ENCODE measurements around the gene FHOD3. TPM values are rescaled to one million over a fixed set of nuclear protein-coding genes. Genes with fewer than 3 reads are reported as not detected.

FHOD3 gene
- total RNA-seq, 2 donors from 2014 or later: not detected

DNA sequence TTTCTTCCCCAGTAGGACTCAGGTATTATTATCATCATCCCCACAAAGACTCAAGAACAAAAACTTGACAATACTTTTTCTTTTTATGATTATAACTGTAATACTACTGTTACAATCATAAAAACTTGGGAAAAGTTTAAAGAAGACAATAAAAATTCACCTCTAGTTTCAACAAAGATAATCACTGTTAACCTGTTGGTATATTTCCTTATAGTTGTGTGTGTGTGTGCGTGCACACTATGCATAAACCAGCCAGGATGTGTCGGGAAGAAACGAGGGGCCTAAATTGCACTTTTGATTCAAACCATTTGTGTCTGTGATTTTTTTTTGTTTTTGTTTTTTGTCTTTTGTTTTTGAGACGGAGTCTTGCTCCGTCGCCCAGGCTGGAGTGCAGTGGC lies 298.3 kb downstream of the FHOD3 start:
- no peak for ATAC-seq
- Mint-ChIP-seq H3K9me3 (no peaks in the 10 kb centered on the region), H3K27me3 (peaks cover 0 to 3% of the 10 kb centered on the region in 2 donors), H3K36me3 (no peaks in the 10 kb centered on the region), H3K27ac (no peak overlapping the region), H3K4me3 (no peak overlapping the region), H3K4me1 (ENCODE audit: low read depth in 2 of 2) (no peaks in the 10 kb centered on the region)
- no peak for DNase-seq (ENCODE audit: low spot score)

DNA sequence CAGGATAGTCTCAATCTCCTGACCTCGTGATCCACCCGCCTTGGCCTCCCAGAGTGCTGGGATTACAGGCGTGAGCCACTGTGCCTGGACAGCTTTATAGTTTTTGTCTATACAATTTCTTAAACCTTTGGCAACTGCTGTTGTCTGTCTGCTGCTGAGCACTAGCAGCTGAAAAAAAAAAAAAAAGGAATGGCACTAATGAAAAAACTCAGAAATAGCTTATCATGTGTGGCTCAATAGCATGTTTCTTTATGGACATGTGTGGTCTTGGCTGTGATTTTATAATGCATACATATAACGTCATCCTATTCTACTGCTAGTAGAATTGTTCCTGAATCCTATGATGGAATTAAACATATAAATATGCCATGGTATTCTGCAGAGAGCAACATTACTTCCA lies 300.1 kb downstream of the FHOD3 start:
- H3K4me1 Mint-ChIP-seq (ENCODE audit: low read depth in 2 of 2): peaks cover 0 to 5% of the 10 kb centered on the region in 2 donors
- H3K9me3 Mint-ChIP-seq: no peaks in the 10 kb centered on the region
- H3K36me3 Mint-ChIP-seq: no peaks in the 10 kb centered on the region
- ATAC-seq (no peak), DNase-seq (ENCODE audit: low spot score) (no peak)
- no peaks in the 10 kb centered on the region for H3K27me3 Mint-ChIP-seq
- no peak overlapping the region for H3K4me3 Mint-ChIP-seq
- H3K27ac Mint-ChIP-seq: no peak overlapping the region

DNA sequence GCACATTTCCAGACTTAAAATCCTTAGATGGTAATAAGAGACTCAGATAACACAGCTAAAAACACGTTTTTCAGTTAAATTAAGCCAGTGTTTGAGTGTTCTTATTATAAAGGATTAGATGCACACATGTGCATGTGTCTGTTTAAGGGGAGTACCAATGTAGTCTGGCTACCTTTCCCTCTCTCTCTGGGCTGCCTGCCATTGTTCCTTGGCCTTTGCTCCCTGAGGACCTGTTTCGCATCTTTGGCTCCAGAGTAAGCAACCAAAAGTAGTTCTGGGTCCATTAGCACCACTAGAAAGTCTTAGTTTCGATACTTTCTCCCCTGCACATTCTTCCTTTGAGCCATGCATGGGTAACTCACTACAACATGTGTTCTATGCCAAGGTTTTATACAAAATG lies 303.0 kb downstream of the FHOD3 start:
- no peaks in the 10 kb centered on the region for H3K9me3 Mint-ChIP-seq
- H3K4me3 Mint-ChIP-seq: no peak overlapping the region
- no peak for DNase-seq (ENCODE audit: low spot score)
- no peak overlapping the region for H3K27ac Mint-ChIP-seq
- H3K36me3 Mint-ChIP-seq: no peaks in the 10 kb centered on the region
- ATAC-seq: no peak
- peaks cover 0 to 2% of the 10 kb centered on the region in 2 donors for H3K27me3 Mint-ChIP-seq
- H3K4me1 Mint-ChIP-seq (ENCODE audit: low read depth in 2 of 2): peaks cover 0 to 5% of the 10 kb centered on the region in 2 donors

DNA sequence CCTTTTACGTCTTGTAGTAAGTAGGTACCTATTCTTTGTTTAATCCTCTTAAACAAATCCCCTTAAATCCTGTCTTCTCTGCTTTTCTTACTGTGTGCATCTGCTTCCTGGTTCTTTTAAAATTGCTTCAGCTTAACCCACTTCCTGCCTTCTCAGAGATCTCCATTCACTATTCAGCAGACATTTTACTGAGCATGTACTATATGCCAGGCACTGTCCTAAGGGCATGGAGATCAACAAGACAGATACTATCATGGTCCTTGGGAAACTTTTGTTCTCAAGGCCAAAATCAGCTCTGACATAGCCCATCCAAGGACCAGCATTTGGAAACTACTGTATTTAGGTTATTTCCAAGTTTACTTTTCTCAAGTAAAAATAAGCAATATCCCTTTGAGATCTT lies 303.8 kb downstream of the FHOD3 start:
- H3K36me3 Mint-ChIP-seq: no peaks in the 10 kb centered on the region
- no peaks in the 10 kb centered on the region for H3K9me3 Mint-ChIP-seq
- H3K4me3 Mint-ChIP-seq: no peak overlapping the region
- DNase-seq (ENCODE audit: low spot score) (no peak), ATAC-seq (no peak)
- peaks cover 0 to 3% of the 10 kb centered on the region in 2 donors for H3K27me3 Mint-ChIP-seq
- H3K27ac Mint-ChIP-seq: peak overlapping the region in 1 of 2 donors; percentile 25
- peaks cover 0 to 5% of the 10 kb centered on the region in 2 donors for H3K4me1 Mint-ChIP-seq (ENCODE audit: low read depth in 2 of 2)

DNA sequence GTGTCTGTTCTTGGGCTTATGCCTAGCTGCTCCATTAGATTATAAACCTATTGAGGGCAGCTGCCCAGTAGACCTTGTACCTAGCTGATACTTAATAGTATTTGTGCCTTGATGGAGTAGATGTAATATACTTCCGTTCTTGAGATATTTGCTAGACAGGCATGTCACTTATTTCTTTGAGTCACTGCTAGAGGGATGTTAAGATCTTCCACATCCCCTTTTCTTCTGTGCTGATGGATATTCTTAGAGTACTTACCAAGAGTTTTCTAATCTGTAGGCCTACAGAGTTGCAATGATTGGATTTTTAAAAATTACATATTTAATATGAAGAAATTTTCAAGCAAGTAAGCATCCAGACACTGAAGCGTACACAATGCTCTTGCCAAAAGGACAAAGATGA lies 304.6 kb downstream of the FHOD3 start:
- DNase-seq (ENCODE audit: low spot score): no peak
- Mint-ChIP-seq H3K36me3 (no peaks in the 10 kb centered on the region), H3K27me3 (peaks cover 0 to 6% of the 10 kb centered on the region in 2 donors), H3K4me1 (ENCODE audit: low read depth in 2 of 2) (peaks cover 0 to 5% of the 10 kb centered on the region in 2 donors), H3K27ac (no peak overlapping the region), H3K4me3 (no peak overlapping the region), H3K9me3 (no peaks in the 10 kb centered on the region)
- no peak for ATAC-seq

DNA sequence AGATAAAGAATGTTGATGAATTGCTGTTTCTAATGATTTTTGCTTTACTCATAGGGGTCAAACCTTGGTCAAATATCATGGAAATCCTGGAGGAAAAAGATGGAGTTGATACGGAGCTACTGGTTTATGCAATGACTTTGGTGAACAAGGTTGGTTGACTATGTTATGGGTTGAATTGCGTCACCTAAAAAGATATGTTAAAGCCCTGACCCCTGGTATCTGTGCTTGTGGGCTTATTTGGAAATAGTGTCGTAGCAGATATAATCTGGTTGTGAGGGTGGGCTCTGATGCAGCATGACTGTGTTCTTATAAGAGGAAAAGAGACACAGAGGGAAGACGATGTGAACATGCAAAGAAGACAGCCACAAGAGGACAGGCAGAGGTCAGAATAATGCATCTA lies 305.1 kb downstream of the FHOD3 start:
- H3K27me3 Mint-ChIP-seq: peaks cover 0 to 10% of the 10 kb centered on the region in 2 donors
- H3K36me3 Mint-ChIP-seq: no peaks in the 10 kb centered on the region
- ATAC-seq (peak in 1 of 2 donors; percentile 74), DNase-seq (ENCODE audit: low spot score) (no peak)
- no peak overlapping the region for H3K4me3 Mint-ChIP-seq
- H3K4me1 Mint-ChIP-seq (ENCODE audit: low read depth in 2 of 2): peaks cover 0 to 5% of the 10 kb centered on the region in 2 donors
- H3K27ac Mint-ChIP-seq: no peak overlapping the region
- H3K9me3 Mint-ChIP-seq: no peaks in the 10 kb centered on the region

DNA sequence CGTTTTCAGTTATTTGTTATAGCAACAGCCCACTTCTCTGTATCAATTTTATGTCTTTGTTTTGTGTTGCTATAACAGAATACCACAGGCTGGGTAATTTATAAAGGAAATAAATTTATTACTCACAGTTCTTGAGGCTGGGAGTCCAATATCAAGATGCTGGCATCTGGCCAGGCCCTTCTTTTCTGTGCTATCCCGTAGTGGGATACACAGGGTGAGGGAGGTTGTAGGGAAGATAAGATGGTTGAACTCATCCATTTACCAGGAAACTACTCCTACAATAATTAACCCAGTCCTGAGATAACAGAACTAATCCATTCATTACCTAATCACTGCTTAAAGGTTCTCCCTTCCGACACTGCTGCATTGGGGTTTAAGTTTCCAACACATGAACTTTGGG lies 310.6 kb downstream of the FHOD3 start:
- Mint-ChIP-seq H3K36me3 (no peaks in the 10 kb centered on the region), H3K4me1 (ENCODE audit: low read depth in 2 of 2) (no peaks in the 10 kb centered on the region), H3K4me3 (no peak overlapping the region), H3K9me3 (no peaks in the 10 kb centered on the region), H3K27me3 (peaks cover 0 to 10% of the 10 kb centered on the region in 2 donors), H3K27ac (no peak overlapping the region)
- ATAC-seq: no peak
- DNase-seq (ENCODE audit: low spot score): no peak

DNA sequence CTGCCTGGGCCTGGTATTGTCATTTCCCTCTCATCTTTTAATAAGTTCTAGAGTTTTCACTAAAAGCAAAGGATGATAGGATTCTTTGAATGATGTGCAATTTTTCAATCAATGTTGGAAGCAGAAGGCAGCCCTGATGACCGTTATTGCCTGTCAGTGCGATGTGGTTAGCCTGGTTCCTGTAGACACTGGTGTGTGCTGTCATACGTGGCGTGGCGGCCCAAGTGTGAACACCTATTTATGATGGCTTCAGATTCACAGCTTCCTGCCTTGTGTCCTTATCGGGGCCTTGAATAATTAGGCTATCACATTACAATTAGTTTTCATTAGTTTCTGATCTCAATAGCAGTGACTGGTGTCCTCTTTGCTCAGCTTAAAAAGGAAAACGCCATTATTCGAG lies 312.7 kb downstream of the FHOD3 start:
- Mint-ChIP-seq H3K9me3 (no peaks in the 10 kb centered on the region), H3K4me3 (no peak overlapping the region)
- no peak for DNase-seq (ENCODE audit: low spot score)

DNA sequence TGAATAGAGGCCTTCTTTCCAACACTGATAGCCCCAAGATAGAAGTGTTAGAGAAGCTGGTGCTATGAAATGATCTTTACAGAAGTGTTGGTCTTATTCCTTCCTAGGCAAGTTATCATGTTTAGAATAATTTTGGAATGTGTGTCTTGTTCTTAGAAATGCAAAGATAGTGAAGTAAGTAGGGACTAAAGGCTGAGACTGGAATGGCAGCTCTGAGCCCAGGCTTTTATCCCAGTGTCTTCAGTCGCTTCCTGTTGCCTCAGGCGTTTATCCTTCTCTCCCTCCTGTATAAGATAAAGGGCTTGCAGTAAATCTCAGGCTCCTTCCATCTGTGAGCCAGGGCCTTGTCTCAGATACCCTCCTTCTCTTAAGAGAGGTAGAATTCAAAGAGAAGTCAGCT lies 313.1 kb downstream of the FHOD3 start:
- H3K9me3 Mint-ChIP-seq: no peaks in the 10 kb centered on the region
- no peak overlapping the region for H3K4me3 Mint-ChIP-seq
- H3K36me3 Mint-ChIP-seq: no peaks in the 10 kb centered on the region
- no peak overlapping the region for H3K27ac Mint-ChIP-seq
- ATAC-seq (no peak), DNase-seq (ENCODE audit: low spot score) (no peak)
- H3K4me1 Mint-ChIP-seq (ENCODE audit: low read depth in 2 of 2): no peaks in the 10 kb centered on the region
- peaks cover 0 to 7% of the 10 kb centered on the region in 2 donors for H3K27me3 Mint-ChIP-seq

More for the DNA sequence above, 312.7 kb downstream of the FHOD3 start:
- no peak for ATAC-seq
- H3K27me3 Mint-ChIP-seq: peaks cover 0 to 7% of the 10 kb centered on the region in 2 donors
- H3K4me1 Mint-ChIP-seq (ENCODE audit: low read depth in 2 of 2): no peaks in the 10 kb centered on the region
- H3K27ac Mint-ChIP-seq: no peak overlapping the region
- H3K36me3 Mint-ChIP-seq: no peaks in the 10 kb centered on the region

DNA sequence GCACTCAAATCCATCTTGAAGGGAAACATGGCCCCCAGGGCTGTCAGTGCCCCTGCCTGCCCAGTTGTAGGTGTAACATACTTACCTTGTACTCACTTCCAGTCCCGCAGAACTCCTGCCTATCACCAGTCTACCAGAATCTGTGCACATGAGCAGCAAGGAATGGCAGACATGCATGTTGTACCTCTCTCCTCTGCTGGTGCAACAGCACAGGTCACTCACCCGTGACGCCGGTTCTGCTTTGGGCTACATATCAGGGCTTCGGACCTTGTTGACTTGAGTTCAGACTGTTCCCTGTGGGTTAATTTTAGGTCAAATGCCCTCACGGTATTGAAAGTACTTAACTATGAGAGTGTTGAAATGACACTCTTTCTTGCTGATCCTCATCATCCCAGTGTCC lies 315.6 kb downstream of the FHOD3 start:
- no peak overlapping the region for H3K27ac Mint-ChIP-seq
- H3K9me3 Mint-ChIP-seq: no peaks in the 10 kb centered on the region
- H3K4me3 Mint-ChIP-seq: no peak overlapping the region
- H3K27me3 Mint-ChIP-seq: no peaks in the 10 kb centered on the region
- peak in 1 of 2 donors; percentile 54 for ATAC-seq
- H3K36me3 Mint-ChIP-seq: no peaks in the 10 kb centered on the region
- no peak for DNase-seq (ENCODE audit: low spot score)
- no peaks in the 10 kb centered on the region for H3K4me1 Mint-ChIP-seq (ENCODE audit: low read depth in 2 of 2)

DNA sequence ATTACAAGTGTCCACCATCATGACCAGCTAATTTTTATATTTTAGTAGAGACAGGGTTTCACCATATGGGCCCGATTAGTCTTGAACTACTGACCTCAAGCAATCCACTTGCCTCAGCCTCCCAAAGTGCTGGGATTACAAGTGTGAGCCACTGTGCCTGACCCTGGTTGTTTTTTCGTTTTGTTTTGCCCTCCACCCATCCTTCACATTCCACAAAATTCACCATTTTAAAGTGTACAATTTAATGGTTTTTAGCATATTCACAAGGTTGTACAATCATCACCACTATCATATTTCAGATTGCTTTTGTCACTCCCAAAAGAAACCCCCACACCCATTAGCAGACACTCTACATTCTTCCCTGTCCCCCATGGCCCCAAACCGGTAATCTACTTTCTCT lies 316.3 kb downstream of the FHOD3 start:
- ATAC-seq: no peak
- H3K27me3 Mint-ChIP-seq: peaks cover 2 to 3% of the 10 kb centered on the region in 2 donors
- H3K4me3 Mint-ChIP-seq: no peak overlapping the region
- no peaks in the 10 kb centered on the region for H3K4me1 Mint-ChIP-seq (ENCODE audit: low read depth in 2 of 2)
- no peak for DNase-seq (ENCODE audit: low spot score)
- H3K27ac Mint-ChIP-seq: no peak overlapping the region
- H3K36me3 Mint-ChIP-seq: no peaks in the 10 kb centered on the region
- no peaks in the 10 kb centered on the region for H3K9me3 Mint-ChIP-seq

DNA sequence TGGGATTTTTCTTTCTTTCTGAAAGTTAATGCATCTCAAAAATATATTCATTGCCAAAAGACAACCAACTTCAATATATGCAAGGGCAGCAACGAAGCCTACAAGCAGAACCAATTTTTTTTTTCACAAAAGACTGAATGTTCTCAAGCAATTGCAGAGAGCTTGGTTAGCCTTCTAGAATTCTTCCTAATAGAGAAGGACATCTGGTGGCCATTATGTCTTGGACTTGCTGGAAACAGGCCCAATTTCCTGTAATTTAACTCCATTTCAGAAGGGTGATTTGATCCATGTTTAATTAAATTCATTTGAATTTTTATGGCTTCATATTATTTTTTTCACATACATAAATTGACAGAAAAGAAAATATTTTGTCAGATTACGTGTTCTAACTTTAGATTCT lies 323.3 kb downstream of the FHOD3 start:
- DNase-seq (ENCODE audit: low spot score) (no peak), ATAC-seq (no peak)
- H3K27ac Mint-ChIP-seq: no peak overlapping the region
- peaks cover 10 to 19% of the 10 kb centered on the region in 2 donors for H3K27me3 Mint-ChIP-seq
- H3K36me3 Mint-ChIP-seq: no peaks in the 10 kb centered on the region
- H3K4me1 Mint-ChIP-seq (ENCODE audit: low read depth in 2 of 2): no peaks in the 10 kb centered on the region
- no peak overlapping the region for H3K4me3 Mint-ChIP-seq
- H3K9me3 Mint-ChIP-seq: peaks cover 4% of the 10 kb centered on the region

DNA sequence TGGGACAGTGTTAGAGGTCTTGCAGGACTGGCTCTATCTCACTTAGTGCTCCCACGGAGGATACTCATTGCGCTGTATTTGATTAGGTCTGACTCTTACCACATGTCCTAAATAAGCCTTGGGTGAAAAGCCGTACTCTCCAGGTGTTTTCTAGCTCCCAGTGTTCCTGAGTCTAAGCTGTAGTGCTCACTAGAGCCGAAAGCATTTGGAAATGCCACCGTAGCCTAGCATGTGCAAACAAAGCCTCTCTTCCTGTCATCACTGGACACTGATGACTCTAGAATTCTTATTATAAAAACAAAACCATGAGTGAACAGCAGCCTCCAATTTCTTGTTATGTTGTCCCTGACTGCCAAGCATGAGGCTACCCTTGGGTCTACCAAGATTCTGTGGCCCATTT lies 325.1 kb downstream of the FHOD3 start:
- no peaks in the 10 kb centered on the region for H3K4me1 Mint-ChIP-seq (ENCODE audit: low read depth in 2 of 2)
- no peak for DNase-seq (ENCODE audit: low spot score)
- H3K4me3 Mint-ChIP-seq: no peak overlapping the region
- no peak for ATAC-seq
- H3K27me3 Mint-ChIP-seq: peaks cover 10 to 19% of the 10 kb centered on the region in 2 donors
- H3K9me3 Mint-ChIP-seq: peaks cover 4% of the 10 kb centered on the region
- H3K36me3 Mint-ChIP-seq: no peaks in the 10 kb centered on the region
- no peak overlapping the region for H3K27ac Mint-ChIP-seq

DNA sequence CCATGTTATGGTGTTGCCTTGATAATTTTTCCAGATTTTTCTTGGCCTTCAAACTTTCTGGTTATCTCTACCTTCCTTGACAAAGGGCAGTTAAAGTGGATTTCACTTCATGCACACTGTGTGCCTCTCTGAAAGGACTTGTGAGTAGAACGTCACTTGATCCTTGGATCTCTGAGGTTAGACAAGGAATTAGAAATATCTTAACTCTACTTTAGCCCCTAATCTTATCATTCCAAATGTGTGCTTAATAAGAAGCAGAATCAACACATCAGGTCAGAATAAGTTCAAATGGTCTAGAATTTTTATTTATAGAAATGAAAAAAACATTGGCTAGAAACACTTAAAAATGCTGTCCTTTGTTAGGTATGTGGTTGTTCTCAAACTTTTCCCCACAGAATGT lies 325.6 kb downstream of the FHOD3 start:
- ATAC-seq (no peak), DNase-seq (ENCODE audit: low spot score) (no peak)
- H3K4me3 Mint-ChIP-seq: no peak overlapping the region
- no peaks in the 10 kb centered on the region for H3K36me3 Mint-ChIP-seq
- no peak overlapping the region for H3K27ac Mint-ChIP-seq
- H3K4me1 Mint-ChIP-seq (ENCODE audit: low read depth in 2 of 2): no peaks in the 10 kb centered on the region
- H3K9me3 Mint-ChIP-seq: peaks cover 4% of the 10 kb centered on the region
- peaks cover 10 to 19% of the 10 kb centered on the region in 2 donors for H3K27me3 Mint-ChIP-seq

DNA sequence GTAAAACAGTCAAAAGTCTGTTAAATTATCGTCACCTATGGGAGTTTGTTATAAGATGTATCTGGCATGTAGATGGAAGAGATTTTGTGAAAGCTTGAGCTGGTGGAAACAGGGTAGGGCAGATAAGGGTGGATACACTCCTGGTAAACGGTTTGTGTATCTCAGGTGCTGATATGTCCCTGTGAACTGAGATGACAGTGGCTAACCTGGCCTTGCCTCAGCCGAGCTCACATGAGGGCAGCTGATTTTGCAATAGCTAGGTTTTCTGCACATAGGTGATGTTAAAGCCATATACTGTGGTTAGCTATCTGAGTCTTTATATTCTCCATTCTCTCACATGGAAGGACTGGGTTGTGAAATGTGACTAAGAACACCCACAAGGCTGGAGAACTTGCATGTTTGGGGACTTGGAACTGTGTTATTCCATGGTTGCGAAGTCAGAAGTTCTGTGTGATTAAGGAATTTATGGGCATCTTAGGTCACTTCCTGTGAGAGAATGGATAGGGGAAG lies 326.2 kb downstream of the FHOD3 start:
- H3K4me3 Mint-ChIP-seq: no peak overlapping the region
- H3K27me3 Mint-ChIP-seq: peaks cover 10 to 17% of the 10 kb centered on the region in 2 donors
- no peak overlapping the region for H3K27ac Mint-ChIP-seq
- ATAC-seq: no peak
- DNase-seq (ENCODE audit: low spot score): no peak
- no peaks in the 10 kb centered on the region for H3K4me1 Mint-ChIP-seq (ENCODE audit: low read depth in 2 of 2)
- H3K36me3 Mint-ChIP-seq: no peaks in the 10 kb centered on the region
- peaks cover 4% of the 10 kb centered on the region for H3K9me3 Mint-ChIP-seq

Data from natural killer cell treated with Interleukin-12 subunit alpha and Interleukin-12 subunit beta and Interleukin-15 and Interleukin-18, amount 100 ng/mL, for 72 hours (primary cell).